HK-2 (cell line): ENCODE results near the gene DRC3.
"Not testable (repeated sequence)": the region's sequence is repeated elsewhere in the genome, so short reads cannot be mapped to it uniquely, and the experiment has no call there.

Experiments
- DNase-seq: peaks from one replicate; pipeline ENCODE4 v3.0.0-alpha.2; 2018; ENCODE audit not compliant: unreplicated experiment

Gene DRC3

DNA sequence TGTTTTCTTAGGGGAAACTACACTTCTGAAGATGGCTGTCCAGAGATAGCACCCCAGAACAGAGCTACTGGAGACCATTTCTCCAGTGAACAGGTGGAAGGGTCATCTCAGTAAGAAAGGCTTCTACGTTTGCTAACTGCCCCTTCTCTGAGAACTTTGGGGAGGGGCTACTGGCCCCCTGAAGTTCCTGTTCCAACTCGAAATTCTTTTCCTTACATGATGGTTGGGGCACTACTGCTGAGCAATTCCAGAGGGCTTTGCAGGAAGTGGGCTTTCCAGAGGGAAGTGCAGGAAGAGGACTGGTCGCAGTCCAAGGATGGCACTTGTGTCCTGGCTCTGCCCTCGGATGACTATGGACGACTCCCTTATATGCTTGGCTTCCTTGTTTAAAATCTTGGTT, 31.6 kb upstream of the DRC3 start:
- DNase-seq: no peak

GRCh38 chr17:17942846-17943245, 29.8 kb upstream of the DRC3 start:
- DNase-seq: no peak

DNA sequence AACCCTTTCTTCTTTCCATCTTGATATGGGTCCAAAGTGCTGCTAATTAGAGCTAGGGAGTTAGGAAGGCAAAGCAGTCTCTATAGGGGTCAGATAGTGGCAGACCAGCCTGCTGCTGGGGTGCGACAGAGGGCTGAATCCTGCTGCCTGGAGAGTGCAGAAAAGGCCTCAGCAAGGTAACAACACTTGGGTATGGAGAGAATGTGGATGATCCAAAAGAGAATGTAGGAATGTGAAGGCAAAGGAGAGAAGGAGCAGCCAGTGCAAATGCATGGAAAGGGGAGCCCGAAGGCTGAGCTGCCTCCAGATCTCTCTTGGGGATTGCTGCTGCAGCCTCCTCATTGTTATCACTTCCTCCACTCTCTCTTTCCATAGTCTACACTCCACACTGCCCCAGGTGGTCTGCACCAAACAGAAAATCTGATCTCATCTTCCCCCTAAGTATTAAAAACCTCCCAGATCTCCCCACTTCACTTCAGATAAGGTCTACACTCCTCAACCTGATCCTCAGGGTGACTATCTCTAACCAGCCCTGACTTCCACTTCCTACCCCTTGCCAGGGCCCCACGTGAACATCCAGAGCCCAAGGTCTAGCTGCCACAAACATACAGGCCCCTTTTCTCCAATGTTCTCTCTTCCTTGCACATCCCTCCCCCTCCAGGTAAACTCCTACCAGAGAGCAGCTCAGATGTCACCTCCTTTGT, 29.2 kb upstream of the DRC3 start:
- DNase-seq: no peak

DNA sequence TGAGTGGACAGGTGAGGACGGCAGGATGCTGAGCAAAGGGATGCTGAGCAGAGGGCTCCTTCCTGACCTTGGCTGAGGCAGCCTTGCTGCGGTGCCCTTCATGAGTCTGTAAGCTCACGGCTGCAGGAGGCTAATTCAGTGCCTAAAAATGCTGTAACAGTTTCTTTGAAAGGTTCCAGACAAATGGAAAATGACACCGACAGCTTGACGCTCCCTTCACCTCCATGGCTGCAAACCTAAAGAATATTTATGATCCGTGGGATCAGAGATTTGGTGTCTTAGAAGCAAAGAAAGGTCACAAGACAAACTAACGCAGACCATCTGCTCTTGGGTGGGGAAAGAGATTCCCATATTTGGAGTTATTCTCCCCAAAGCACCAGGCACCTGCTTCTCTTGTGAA, 28.4 kb upstream of the DRC3 start:
- no peak for DNase-seq

DNA sequence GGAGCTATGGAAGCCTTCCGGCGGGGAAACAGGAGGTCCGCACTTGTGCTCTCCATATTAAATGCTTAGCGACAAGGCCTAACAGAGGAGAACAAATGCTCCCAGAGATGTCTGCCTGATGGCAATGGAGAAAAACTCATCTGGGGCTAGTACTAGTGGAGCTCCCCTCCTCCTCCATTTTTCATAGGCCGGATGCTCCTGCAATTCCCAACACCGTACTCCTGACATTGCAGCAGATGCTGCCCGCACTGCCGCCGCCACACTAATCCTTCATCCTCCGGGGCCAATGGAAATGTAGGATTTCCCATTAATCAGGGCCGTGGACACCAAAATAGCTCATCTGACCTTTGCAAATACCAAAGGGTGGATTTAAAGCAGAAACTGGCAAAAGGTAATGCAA, 27.9 kb upstream of the DRC3 start:
- DNase-seq: no peak

GRCh38 chr17:17946093-17946492, 26.6 kb upstream of the DRC3 start:
- DNase-seq: no peak

GRCh38 chr17:17947309-17947708, 25.4 kb upstream of the DRC3 start:
- DNase-seq: no peak

- no peak for DNase-seq
Observed at GRCh38 chr17:17947966-17948365, 24.7 kb upstream of the DRC3 start.

DNA sequence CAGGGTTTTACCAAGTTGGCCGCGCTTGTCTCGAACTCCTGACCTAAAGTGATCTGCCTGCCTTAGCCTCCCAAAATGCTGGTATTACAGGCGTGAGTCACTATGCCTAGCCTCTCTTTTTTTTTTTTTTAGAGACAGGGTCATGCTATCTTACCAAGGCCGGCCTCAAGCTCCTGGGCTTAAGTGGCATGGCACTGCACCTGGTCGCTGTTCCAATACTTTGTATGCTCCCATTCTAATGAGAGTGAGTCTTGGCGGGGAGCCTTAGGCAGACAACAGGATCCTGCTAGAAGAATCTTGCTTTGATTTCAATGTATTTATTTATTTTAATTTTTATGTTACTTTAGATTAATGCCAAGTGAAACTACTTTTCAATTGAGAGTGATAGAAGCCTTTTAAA, 22.3 kb upstream of the DRC3 start:
- no peak for DNase-seq

DNA sequence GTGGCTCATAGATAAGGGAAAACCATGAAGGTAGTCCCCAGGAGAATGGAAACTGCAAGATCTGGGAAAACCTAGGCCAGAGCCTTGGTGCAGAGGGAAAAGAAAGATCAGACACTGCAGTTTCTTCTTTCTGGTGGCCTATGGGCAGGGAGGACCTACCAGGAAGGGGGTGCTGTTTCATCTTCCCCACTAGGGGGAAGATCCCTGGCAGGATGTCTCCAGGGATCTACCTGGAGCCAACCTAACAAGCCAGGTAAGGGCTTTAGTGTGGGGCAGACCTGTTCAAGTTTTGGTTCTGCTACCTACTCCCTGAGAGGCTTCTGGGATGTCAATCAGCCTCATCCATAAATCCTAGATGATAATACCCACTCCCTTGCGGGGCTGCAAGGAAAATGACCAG, 21.9 kb upstream of the DRC3 start:
- no peak for DNase-seq

- no peak for DNase-seq
Observed at GRCh38 chr17:17951524-17951923, 21.1 kb upstream of the DRC3 start.

- no peak for DNase-seq
Observed at GRCh38 chr17:17952691-17953090, 20.0 kb upstream of the DRC3 start.

GRCh38 chr17:17954079-17954478, 18.6 kb upstream of the DRC3 start:
- no peak for DNase-seq

DNA sequence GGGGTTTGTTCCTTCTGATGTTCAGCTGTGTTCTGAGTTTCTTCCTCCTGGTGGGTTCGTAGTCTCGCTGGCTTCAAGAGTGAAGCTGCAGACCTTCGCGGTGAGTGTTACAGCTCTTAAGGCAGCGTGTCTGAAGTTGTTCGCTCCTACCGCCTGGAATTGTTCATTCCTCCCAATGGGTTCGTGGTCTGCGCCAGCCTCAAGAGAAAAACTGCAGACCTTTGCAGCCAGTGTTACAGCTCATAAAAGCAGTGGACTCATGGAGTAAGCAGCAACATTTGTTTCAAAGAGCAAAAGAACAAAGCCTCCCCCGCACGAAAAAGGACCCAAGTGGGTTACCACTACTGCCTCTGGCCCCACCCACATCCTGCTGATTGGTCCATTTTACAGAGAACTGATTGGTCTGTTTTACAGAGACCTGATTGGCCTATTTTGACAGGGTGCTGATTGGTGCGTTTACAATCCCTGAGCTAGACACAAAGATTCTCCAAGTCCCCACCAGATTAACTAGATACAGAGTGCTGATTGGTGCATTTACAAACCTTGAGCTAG, 16.8 kb upstream of the DRC3 start:
- not testable (repeated sequence) for DNase-seq

- DNase-seq: no peak
Observed at GRCh38 chr17:17957584-17957916, 15.1 kb upstream of the DRC3 start.

GRCh38 chr17:17958982-17959381, 13.7 kb upstream of the DRC3 start:
- no peak for DNase-seq

DNA sequence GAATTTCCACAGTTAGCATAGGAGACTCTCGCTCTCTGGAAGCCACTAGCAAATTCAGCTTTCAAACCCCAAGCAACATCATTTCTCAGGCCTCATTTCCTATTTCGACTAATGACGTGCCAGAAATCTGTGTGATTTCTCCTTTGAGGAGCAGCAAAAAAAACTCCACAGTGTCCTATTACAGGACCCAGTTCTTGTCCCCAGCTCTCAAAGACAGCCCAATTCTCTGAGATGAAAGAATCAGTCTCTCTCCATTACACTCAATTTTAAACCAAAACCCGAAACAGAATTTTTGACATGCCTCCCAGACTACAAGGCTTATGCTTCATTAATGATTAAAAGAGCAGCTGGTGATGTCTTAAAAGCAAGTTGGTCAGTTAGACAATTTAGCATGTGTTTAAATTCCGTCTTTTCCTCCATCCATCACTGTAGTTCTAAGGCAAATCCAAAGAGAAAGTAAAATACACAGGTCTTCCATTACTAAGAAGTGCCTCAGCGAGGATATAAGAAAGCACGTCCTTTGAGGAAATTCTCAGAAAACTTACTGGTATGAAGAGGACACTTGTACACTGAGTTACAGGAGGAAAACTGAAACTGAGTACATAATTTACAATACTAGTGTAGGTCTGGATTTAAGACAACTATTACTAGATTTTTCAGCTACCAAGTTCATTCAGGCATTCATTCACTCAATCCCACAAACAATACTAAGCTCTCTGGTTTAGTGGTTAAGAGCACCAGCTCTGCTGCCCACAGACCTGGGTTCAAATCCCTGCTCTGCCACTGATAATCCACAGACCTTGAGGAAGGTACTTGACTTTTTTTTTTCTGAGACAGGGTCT, 12.9 kb upstream of the DRC3 start:
- no peak for DNase-seq

DNA sequence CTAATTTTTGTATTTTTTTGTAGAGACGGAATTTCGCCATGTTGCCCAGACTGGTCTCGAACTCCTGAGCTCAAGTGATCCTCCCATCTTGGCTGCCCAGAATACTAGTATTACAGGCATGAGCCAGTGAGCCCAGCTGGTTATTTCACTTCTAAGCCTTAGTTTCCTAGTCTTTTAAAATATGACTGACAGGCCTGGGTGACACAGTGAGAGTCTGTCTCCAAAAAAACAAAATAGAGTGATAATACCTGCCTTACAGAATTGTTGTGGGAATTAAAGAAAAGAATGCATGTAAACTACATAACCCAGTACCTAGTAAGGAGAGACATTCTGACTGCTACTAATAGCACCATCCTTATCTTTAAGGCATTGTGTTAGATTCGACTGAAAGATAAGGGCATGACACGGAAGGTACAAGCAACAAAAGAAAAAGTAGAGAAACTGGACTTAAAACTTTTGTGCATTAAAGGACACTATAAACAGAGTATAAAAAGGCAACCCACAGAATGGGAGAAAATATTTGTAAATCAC, 12.1 kb upstream of the DRC3 start:
- no peak for DNase-seq

- no peak for DNase-seq
Observed at GRCh38 chr17:17963066-17963465, 9.6 kb upstream of the DRC3 start.

DNA sequence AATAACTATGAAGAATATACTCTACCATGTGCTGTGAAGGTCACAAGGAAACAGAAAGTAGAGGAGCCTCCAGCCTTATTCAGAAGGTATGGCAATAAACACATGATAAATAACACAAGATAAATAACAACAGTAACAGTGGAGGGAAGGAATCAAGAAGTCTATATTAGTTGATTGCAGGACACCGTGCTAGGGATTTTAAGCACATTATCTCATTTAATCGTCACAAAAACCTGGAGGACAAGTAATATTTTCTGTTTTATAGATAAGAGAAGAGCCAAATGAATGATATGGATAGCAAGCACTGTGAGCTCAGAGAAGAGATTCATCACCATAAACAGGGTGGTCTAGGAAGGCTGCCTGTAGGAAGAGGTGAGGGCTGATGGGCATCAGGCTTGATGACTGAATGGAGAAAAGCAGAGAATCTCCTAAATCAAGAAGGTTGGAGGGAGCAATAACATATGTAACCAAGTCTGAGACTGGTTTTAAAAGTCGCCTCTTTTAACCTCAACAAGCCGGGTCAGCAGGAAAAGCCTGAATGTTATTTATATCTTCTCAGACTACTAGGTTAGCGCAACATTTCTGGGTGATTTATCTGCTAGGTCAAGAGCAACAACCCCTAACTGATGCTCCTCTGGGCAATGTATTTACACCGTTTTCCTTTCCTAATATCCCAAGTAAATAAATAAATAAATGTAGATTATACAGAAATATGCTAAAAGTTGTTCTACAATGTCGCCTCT, 8.8 kb upstream of the DRC3 start:
- DNase-seq: no peak

DNA sequence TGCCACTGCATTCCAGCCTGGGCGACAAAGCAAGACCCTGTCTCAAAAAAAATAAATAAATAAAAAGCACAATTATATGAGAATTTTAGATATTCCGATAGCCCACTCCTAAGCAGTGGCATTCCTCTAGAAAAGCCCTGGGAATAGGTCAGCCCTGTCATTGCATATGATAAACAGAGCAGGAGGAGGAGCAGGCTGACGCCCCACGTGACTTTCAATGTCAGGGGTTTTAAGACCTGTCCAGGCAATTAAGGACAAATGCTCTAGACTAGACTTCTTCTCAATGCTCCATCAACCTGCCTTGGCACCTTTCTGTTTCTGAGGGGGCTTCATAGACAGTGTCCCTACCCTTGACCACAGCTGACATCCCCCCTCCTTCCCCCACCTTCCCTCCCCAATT, 8.0 kb upstream of the DRC3 start:
- no peak for DNase-seq

DNA sequence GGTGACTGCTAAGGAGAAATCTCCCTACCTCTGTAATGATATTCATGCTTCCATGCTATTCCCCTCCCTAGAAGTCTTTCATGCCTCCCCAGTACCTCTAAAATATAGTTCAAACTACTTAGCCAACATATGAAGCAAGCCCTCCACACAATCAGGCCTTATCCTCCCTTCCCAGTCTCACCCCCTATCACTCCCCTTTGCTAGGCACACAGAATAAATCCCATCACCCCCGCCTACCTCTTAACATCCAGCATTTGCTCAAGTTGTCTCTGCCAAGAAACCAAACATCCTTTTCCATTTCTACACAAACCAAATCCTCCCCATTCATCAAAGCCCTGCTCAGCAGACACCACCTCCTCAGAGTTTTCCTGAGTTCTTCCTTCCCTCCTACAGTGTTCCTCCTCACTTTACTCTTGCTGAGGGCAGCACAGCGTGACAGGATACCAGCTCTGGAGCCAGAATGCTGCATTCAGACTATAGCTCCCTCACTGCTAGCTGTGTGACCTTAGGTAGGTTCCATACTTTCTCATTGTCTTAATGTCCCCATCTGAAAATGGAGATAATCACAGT, 7.4 kb upstream of the DRC3 start:
- DNase-seq: no peak
